ENCODE measurements around the gene FRZB.
"Not testable (repeated sequence)": the region's sequence is repeated elsewhere in the genome, so short reads cannot be mapped to it uniquely, and the experiment has no call there.

Gene FRZB

DNA sequence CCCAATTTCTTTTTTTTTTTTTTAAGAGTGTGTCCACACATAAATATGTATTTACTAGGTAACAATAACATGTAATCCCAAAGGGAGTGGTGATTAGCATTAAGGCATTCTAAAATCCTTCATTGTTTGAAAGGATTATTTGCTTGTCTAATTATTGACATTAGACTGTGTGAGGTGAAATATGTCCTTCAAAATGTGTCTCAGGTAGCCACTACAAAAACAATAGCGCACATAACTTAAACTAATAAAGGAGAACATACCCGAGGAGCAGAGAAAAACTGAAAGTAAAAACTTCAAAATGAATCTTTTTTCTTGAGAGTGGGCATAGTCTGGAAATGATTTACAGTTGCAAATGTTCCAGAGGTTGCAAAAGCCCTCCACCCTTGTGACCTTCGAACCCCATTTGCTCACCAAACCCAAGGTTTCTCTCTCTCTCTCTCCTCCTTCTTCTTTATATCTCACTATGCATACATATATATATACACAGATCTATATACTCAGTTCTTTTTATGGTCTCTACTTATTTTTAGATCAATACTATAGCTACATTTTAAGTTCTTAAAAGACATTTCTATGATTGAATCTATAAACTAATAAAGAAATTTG lies 24.4 kb upstream of the FRZB start:
- no peak for DNase-seq (ENCODE audit: low spot score)

- no peak for DNase-seq (ENCODE audit: low spot score)
Observed at GRCh38 chr2:182890305-182890704, 23.9 kb upstream of the FRZB start.

GRCh38 chr2:182887753-182888415 lies 21.4 kb upstream of the FRZB start:
- DNase-seq (ENCODE audit: low spot score), result no peak

- no peak for DNase-seq (ENCODE audit: low spot score)
Observed at GRCh38 chr2:182887093-182887492, 20.7 kb upstream of the FRZB start.

DNA sequence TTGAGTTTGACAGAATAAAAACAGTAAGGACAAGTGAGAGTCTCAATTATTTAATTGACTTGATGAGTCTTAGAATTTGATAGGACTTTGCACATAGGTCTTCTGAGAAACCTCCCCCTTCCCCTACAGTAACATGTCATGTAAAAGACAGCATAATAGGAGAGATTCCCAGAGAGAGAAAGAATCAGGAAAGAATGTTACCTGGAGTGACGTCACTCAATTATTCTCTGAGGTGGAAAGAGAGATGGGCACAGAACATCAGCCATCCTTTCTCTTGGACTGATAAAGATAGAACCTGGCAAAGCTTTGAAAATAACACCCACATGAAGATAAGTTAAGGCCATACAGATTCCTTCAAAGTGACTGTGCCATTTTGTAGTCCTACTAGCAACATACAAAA lies 19.3 kb upstream of the FRZB start:
- DNase-seq (ENCODE audit: low spot score), result no peak

DNA sequence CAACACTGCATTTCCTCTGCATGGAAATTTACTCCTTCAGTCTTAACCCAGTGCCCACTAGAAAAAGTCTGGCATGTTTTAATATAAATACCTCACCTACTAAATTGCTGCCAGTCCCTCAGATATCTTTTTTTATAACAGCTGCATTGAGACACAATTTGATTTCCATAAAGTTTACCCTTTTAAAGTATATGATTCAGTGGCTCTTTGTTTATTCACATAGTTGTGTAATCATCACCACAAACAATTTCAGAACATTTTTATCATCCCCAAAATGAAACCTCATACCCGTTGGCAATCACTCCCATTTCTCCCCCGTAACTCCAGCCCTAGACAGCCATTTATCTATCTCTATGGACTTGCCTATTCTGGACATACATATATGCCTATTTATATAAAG lies 17.0 kb upstream of the FRZB start:
- DNase-seq (ENCODE audit: low spot score), result no peak

GRCh38 chr2:182880100-182880499 lies 13.7 kb upstream of the FRZB start:
- DNase-seq (ENCODE audit: low spot score), result not testable (repeated sequence)

- DNase-seq (ENCODE audit: low spot score), result not testable (repeated sequence)
Observed at GRCh38 chr2:182876653-182877052, 10.2 kb upstream of the FRZB start.

DNA sequence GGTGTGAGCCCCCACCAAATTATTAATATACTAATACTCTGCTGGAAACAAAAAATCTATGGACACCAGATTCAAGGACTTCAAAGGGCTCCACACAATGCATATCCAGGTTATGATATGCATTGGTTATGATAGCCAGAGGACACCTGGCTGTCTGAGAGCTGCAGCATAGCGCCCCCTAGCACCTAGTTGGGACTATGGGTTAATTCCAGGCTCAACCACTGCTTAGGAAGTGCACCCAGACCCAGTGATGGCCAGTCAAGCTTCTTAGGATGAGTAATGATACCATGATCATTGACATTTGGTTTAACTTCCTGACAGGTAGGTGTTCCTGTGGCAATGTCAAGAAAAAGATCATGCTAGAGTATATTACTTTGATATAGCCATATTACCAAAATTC lies 3.8 kb upstream of the FRZB start:
- no peak for DNase-seq (ENCODE audit: low spot score)

DNA sequence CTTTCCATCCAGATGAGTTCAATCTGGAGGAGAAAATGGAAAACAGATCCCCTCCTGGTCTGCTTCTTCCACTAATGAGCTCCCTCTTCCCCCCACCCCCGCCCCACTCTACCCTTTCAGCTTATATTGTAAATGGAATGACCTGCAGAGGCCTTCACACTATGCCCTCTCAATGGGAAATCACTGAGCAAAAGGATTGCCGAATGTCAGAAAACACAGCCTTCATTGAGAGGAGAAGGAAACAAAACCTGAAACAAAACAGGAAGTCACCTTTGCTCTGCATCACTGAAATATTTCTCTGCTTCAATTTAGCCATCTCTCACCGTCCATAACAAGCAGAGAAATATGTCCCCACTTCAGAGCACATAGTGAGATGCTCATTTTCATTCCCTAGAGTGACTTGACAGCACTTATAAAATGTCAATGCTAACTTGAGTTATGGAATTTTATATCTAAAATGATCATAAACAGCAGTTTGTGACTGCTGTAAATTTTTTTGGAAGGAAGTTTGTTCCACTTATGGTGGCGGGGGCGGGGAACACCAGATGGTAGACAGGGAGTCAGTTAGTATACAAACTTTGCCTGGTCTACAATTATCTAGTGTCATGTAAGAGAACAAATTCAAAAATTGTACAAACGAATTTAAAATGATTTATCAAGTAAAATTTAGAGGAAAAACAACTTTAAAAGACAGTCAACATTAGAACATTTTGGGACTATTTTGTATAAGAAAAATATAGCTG lies 1.8 kb upstream of the FRZB start:
- DNase-seq (ENCODE audit: low spot score), result no peak

DNA sequence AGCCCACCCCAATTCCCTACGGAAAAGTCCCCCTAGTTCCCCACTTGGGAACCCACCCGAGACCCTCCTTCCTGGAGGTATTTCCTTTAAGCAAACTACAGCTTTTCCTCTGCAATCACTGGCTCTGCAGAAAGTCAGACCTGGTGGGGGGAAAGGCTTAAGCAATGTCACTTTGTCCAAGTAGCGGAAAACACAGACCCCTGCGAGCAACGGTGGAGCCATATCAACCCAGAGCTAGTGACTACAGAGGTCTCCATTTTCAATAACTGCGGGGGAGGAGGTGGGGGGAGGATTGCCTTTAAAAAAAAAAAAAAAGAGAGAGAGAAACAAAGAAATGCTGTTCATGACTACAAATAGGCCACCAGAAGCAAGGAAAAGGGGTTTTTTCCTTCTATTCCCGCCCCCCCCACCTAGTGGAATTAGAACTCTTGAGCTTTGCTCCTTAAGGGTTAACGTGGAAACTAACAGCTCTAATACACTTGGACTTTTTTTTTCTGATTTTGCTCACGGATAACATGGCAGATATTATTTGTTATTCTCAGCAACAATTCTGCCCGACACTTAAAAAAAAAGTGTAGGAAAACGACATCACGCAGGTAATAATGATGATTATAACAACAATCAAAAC lies 1.1 kb upstream of the FRZB start:
- no peak for DNase-seq (ENCODE audit: low spot score)

DNA sequence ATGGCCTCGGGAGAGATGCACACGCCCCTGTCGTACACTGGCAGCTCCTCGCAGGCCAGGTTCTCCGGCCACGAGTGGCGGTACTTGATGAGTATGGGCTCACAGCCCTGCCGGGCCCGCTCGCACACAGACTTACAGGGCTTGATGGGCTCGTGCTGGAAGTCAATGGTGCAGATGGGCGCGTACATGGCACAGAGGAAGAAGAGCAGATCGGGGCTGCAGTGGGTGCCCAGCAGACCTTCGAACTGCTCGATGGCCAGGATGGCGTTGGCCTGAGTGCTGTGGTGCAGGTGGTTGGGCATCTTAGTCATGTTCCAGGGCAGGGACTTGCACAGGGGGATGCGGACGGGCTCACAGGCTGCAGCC lies 359 bp downstream of the FRZB start:
- DNase-seq (ENCODE audit: low spot score), result no peak

DNA sequence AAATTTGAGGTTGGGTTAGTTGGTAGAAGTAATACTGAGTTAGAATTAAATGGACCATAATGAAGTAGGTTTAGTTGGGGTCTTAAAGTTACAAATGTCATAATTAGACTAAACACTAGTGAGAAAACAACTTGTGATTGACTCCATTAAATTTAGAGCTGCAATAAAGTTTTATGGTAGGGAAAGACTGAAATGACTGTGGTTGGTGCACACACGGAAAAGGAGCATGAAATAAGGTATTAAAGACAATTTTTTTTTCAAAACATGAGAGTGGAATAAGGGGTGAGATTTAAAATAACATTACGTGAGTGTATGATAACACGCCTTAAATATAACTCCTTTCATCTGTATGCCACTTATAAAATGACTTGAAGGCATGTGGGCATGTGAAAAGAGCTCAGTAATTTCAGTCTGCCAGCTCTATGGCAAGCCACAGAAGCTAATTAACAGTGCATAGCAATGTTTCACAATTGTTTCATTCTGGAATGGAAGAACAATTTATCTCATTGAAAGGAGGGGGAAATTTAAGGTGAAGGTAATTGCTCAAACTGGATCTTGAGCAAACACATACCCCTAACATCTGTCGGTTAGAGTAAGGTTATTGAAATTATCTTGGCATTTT lies 1.4 kb downstream of the FRZB start:
- DNase-seq (ENCODE audit: low spot score), result no peak

DNA sequence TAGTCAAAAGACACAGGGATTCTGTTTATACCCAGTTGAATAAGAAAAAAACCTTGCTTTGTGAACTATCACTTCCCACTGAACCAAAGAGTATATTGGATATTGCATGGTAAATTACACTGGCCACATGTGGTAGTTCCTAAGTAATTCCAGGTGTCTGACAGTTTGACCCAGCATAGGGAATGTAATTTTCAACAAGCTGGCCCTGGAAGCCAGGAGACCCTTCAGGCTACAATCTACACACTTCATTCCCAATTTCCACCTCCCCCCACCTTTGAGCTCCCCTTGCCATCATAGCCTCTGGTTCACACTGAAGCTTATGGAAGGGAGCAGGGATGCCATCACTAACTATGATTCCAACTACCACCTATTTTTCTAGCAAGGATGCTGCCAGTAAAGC lies 2.8 kb downstream of the FRZB start:
- no peak for DNase-seq (ENCODE audit: low spot score)

DNA sequence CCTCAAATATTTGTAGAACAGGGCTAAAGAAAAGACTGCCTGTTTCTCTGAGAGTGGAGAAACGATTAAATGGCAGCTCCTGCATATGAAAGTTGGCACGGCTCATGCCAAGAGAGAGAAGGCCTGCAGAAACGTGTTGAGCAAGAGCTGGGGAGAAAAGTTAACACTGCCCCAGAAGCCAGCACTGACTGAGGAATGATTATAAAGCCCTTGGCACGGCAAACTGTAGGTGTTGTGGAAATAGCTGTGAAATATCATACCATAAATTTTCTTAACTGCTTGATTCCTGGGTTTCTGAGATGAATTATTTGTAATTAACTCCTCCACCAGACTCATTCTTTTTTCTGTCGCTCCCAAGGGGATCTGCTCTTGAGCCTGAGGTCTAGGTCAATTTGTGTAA lies 4.3 kb downstream of the FRZB start:
- DNase-seq (ENCODE audit: low spot score), result no peak

DNA sequence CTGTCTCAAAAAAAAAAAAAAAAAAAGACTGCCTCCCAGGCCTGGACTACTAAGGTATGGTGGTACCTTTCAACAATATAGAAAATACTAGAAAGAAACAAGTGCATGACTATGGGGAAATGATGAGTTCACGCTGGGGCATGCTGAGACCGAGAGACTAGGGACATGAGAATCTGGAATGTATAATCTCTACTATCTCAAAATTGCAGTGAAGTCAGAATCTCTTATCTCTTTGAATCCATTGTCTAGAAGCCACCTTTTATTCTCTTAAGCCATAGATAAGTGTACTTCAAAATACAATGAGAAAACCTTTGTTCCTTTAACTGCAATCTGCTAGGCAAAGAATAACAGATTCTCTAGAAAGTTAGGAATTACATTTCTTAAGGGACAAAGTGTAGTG lies 5.6 kb downstream of the FRZB start:
- DNase-seq (ENCODE audit: low spot score), result no peak

DNA sequence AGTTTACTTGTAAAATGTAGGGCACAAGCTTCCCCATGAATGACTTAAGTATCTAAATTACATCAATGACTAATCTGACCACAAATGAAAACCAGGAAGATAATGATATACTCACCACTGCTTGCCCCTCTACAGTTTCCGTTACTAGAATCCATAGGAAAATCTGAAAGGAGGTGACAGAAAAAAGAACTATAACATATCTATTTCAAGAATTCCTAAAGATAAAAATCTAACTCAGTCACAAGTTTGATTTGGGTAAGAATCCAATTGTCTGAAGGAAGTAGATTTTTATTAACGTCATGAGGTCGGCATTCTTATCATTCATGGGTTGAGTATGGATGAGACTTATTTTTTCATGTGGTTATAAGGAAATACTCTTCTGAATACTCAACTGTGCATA lies 7.8 kb downstream of the FRZB start:
- DNase-seq (ENCODE audit: low spot score), result peak; percentile 75

GRCh38 chr2:182855376-182855775 lies 11.1 kb downstream of the FRZB start:
- DNase-seq (ENCODE audit: low spot score), result no peak

DNA sequence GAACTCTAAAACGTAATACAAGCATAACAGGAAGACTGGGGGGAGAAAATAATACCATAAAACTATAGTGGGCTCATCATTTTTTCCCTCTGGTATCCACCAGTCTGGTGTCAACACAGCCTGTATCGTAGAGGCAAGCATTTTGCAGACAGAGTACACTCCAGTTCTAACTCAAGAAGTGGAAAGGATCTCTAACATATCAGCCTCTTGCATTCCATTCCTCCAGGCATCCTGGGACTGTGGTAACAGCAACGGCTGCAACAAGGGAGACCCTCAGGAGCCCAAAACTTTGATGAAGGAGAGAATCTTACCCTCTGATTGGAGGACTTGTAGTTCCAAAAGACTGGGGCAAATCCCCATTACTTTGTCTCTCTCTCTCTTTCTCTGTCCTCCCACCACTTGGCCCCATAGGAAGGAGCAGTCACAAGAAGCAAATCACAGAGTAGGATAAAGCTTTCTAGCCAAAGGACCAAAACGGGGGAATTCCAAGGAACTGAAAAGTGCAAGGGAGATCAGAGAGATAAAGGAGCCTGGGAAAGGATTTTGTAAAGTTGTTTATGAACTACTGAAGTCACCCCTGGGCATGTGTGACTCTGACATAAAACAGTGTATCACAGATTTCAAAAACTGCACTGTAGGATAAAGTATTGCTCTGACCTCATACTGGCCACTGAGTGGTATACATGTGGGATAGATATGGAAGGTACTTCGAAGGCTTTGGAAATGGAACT lies 11.9 kb downstream of the FRZB start:
- DNase-seq (ENCODE audit: low spot score), result no peak

DNA sequence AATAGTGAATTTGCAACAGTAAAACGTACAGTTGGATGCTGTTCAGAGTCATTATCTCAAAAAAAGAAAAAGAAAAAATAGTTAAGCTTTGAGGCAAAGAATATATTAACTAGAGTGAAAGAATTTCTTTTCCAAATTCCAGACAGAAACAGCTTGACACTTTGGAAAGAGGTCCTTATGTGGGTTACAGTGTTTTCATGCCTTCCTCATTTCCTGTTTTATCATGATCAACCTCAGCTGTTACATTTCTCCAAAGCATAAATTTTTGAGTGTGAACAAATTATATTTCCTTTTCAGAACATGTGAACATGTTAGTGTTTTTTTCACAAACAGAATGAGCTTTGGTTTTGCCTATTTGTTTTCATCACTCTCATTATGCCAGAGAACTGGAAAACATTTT lies 13.6 kb downstream of the FRZB start:
- no peak for DNase-seq (ENCODE audit: low spot score)

- no peak for DNase-seq (ENCODE audit: low spot score)
Observed at GRCh38 chr2:182852090-182852489, 14.3 kb downstream of the FRZB start.

GRCh38 chr2:182845794-182846417 lies 20.5 kb downstream of the FRZB start:
- DNase-seq (ENCODE audit: low spot score), result no peak

Data from COLO829 (cell line).